Measurements from ENCODE around the gene ZNF420. TPM values are rescaled to one million over a fixed set of nuclear protein-coding genes. Genes with fewer than 3 reads are reported as not detected.

The ZNF420 gene
- polyA plus RNA-seq, 1 donor (not counting 4 experiments of a cell fraction or from before 2014, with no cell fraction given) = 5.0 TPM

DNA sequence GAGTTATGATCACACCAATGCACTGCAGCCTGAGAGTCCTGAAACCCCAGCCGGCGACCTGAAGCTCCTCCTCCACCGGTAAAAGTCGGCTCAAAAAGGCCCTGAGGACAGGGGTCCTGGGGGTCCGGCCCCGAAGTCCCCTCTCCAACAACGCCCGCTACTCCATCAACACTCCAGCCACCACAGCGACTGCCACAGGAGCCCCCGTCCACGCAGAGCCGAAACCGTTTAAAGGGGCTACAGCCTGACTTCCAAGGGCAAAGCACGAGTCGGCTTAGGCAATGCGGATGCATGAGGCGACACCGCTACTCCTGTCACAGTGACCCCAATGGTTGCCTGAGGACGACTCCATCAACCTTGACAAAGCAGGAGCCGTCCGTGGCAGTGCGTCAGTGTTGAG, 22.9 kb upstream of the ZNF420 start:
- H3K9ac ChIP-seq (ENCODE audit: control insufficient read depth, extremely low read depth, insufficient read depth, low read length) = no peak overlapping the region
- no peaks in the 10 kb centered on the region for H4K20me1 ChIP-seq (ENCODE audit: control insufficient read depth, extremely low read depth, insufficient read depth, low read length)
- dilution Hi-C loops (cut with MboI; ENCODE audit: extremely low pct_ligation_motif_present, low sequenced_read_pairs) = no loop called here
- H3K36me3 ChIP-seq (ENCODE audit: control insufficient read depth in 2 of 2, extremely low read depth in 1 of 2, insufficient read depth in 2 of 2, low read length in 2 of 2) = no peaks in the 10 kb centered on the region
- H3K79me2 ChIP-seq (ENCODE audit: control insufficient read depth, insufficient read depth, low read length) = no peaks in the 10 kb centered on the region
- H3K27ac ChIP-seq (ENCODE audit: control insufficient read depth, insufficient read depth, low read length) = no peak overlapping the region
- FAIRE-seq = no peak
- H3K4me1 ChIP-seq (ENCODE audit: control insufficient read depth, extremely low read depth, insufficient read depth, low read length) = no peaks in the 10 kb centered on the region
- no peak overlapping the region for H3K4me2 ChIP-seq (ENCODE audit: control insufficient read depth, extremely low read depth, insufficient read depth, low read depth, low read length)
- H3K27me3 ChIP-seq (ENCODE audit: control insufficient read depth, extremely low read depth, insufficient read depth, low read length) = no peaks in the 10 kb centered on the region
- DNase-seq (ENCODE audit: low read depth, low spot score) = no peak
- H3K9me3 ChIP-seq (ENCODE audit: control insufficient read depth, low read depth, low read length) = peaks cover 19% of the 10 kb centered on the region
- H3K4me3 ChIP-seq (ENCODE audit: control insufficient read depth in 2 of 3, extremely low read depth in 1 of 3, insufficient read depth in 2 of 3, low read depth in 1 of 3, low read length in 3 of 3) = no peak overlapping the region
- no peak overlapping the region for H2AFZ ChIP-seq (ENCODE audit: control insufficient read depth, low read length)
- no peak for TF ChIP-seq EZH2 (IDR thresholded peaks at IDR 0.05; ENCODE audit: low read length)
- TF ChIP-seq, protein P1, sequence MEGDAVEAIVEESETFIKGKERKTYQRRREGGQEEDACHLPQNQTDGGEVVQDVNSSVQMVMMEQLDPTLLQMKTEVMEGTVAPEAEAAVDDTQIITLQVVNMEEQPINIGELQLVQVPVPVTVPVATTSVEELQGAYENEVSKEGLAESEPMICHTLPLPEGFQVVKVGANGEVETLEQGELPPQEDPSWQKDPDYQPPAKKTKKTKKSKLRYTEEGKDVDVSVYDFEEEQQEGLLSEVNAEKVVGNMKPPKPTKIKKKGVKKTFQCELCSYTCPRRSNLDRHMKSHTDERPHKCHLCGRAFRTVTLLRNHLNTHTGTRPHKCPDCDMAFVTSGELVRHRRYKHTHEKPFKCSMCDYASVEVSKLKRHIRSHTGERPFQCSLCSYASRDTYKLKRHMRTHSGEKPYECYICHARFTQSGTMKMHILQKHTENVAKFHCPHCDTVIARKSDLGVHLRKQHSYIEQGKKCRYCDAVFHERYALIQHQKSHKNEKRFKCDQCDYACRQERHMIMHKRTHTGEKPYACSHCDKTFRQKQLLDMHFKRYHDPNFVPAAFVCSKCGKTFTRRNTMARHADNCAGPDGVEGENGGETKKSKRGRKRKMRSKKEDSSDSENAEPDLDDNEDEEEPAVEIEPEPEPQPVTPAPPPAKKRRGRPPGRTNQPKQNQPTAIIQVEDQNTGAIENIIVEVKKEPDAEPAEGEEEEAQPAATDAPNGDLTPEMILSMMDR (optimal IDR thresholded peaks at IDR 0.05 in 1 of 3, IDR thresholded peaks at IDR 0.05 in 1 of 3, conservative IDR thresholded peaks at IDR 0.05 in 1 of 3; ENCODE audit: extremely low read depth in 1 of 3, insufficient read depth in 2 of 3, low read length in 3 of 3) = no peak
- H3K9me1 ChIP-seq (ENCODE audit: control insufficient read depth, extremely low read depth, insufficient read depth, low read length) = no peaks in the 10 kb centered on the region

DNA sequence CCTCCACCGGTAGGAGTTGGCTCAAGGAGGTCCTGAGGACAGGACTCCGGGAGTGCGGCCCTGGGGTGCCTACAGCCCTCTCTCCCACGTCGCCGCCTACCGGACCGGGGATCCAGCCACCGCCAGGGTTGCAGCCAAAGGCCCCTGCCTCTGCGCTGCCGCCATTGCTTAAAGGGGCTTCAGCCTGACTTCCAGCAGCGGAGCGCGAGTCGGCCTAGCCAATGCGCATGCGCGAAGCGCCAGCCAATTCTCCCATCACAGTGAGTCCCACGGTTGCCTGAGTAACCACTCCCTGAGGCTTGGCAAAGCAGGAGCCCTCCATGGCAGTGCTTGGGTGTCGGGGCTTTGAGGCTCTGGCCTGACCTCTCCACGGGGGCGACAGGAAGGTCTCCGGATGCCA, 21.5 kb upstream of the ZNF420 start:
- peaks cover 20% of the 10 kb centered on the region for H3K9me3 ChIP-seq (ENCODE audit: control insufficient read depth, low read depth, low read length)
- DNase-seq (ENCODE audit: low read depth, low spot score) (no peak), FAIRE-seq (no peak)
- H3K79me2 ChIP-seq (ENCODE audit: control insufficient read depth, insufficient read depth, low read length) = no peaks in the 10 kb centered on the region
- no peak overlapping the region for H3K4me2 ChIP-seq (ENCODE audit: control insufficient read depth, extremely low read depth, insufficient read depth, low read depth, low read length)
- H3K4me1 ChIP-seq (ENCODE audit: control insufficient read depth, extremely low read depth, insufficient read depth, low read length) = no peaks in the 10 kb centered on the region
- H3K9me1 ChIP-seq (ENCODE audit: control insufficient read depth, extremely low read depth, insufficient read depth, low read length) = no peaks in the 10 kb centered on the region
- no peak overlapping the region for H3K9ac ChIP-seq (ENCODE audit: control insufficient read depth, extremely low read depth, insufficient read depth, low read length)
- H3K36me3 ChIP-seq (ENCODE audit: control insufficient read depth in 2 of 2, extremely low read depth in 1 of 2, insufficient read depth in 2 of 2, low read length in 2 of 2) = no peaks in the 10 kb centered on the region
- no peak for TF ChIP-seq EZH2 (IDR thresholded peaks at IDR 0.05; ENCODE audit: low read length)
- TF ChIP-seq, protein P1 (optimal IDR thresholded peaks at IDR 0.05 in 1 of 3, IDR thresholded peaks at IDR 0.05 in 1 of 3, conservative IDR thresholded peaks at IDR 0.05 in 1 of 3; ENCODE audit: extremely low read depth in 1 of 3, insufficient read depth in 2 of 3, low read length in 3 of 3) = no peak
- H3K27ac ChIP-seq (ENCODE audit: control insufficient read depth, insufficient read depth, low read length) = no peak overlapping the region
- no peaks in the 10 kb centered on the region for H4K20me1 ChIP-seq (ENCODE audit: control insufficient read depth, extremely low read depth, insufficient read depth, low read length)
- dilution Hi-C loops (cut with MboI; ENCODE audit: extremely low pct_ligation_motif_present, low sequenced_read_pairs) = no loop called here
- H3K4me3 ChIP-seq (ENCODE audit: control insufficient read depth in 2 of 3, extremely low read depth in 1 of 3, insufficient read depth in 2 of 3, low read depth in 1 of 3, low read length in 3 of 3) = no peak overlapping the region
- no peaks in the 10 kb centered on the region for H3K27me3 ChIP-seq (ENCODE audit: control insufficient read depth, extremely low read depth, insufficient read depth, low read length)
- no peak overlapping the region for H2AFZ ChIP-seq (ENCODE audit: control insufficient read depth, low read length)
